Measurements from ENCODE around the gene DLGAP1.

DNA sequence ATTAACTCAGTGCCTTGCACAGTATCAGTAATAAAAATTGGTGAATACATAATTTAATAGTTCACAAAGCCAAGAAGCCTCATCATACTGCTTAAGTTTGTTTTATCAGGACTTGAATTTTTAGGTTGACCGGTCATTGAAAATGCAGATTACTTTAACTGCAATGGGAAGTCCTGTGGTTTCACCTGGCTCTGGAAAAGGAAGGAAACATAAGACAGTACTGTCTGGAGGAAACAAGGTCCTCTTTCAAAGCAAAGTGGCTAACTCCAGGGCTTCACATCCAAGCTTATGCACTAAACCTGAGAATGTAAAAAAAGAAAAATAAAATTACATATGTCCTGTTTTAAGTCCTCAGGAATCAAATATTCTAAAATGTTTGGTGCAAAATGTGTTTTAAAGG is 119.7 kb downstream of the DLGAP1 start:
- TF ChIP-seq, protein P1, sequence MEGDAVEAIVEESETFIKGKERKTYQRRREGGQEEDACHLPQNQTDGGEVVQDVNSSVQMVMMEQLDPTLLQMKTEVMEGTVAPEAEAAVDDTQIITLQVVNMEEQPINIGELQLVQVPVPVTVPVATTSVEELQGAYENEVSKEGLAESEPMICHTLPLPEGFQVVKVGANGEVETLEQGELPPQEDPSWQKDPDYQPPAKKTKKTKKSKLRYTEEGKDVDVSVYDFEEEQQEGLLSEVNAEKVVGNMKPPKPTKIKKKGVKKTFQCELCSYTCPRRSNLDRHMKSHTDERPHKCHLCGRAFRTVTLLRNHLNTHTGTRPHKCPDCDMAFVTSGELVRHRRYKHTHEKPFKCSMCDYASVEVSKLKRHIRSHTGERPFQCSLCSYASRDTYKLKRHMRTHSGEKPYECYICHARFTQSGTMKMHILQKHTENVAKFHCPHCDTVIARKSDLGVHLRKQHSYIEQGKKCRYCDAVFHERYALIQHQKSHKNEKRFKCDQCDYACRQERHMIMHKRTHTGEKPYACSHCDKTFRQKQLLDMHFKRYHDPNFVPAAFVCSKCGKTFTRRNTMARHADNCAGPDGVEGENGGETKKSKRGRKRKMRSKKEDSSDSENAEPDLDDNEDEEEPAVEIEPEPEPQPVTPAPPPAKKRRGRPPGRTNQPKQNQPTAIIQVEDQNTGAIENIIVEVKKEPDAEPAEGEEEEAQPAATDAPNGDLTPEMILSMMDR (IDR thresholded peaks at IDR 0.05; ENCODE audit: low read length): no peak
- no peak for TF ChIP-seq EZH2 (IDR thresholded peaks at IDR 0.05; ENCODE audit: borderline replicate concordance, low read length)

Measured in OCI-LY1 (cell line).